OCI-M1 (cell line): ENCODE data around the gene CFAP58.
"Not testable (repeated sequence)": the region's sequence is repeated elsewhere in the genome, so short reads cannot be mapped to it uniquely, and the experiment has no call there.

Experiments
- DNase-seq: peaks from one replicate; lab custom pipeline; 2025; lab: John Stamatoyannopoulos, UW

Gene CFAP58

GRCh38 chr10:104434601-104435000 lies 81.0 kb downstream of the CFAP58 start:
- no peak for DNase-seq

GRCh38 chr10:104435822-104436221 lies 82.2 kb downstream of the CFAP58 start:
- DNase-seq: no peak

- no peak for DNase-seq
Measured at GRCh38 chr10:104437226-104437625, 83.6 kb downstream of the CFAP58 start.

- no peak for DNase-seq
Measured at GRCh38 chr10:104440221-104440620, 86.6 kb downstream of the CFAP58 start.

- DNase-seq: peak; percentile 18
Measured at GRCh38 chr10:104441329-104442000, 87.8 kb downstream of the CFAP58 start.

- DNase-seq: no peak
Measured at GRCh38 chr10:104445359-104445758, 91.7 kb downstream of the CFAP58 start.

- no peak for DNase-seq
Measured at GRCh38 chr10:104446151-104446550, 92.5 kb downstream of the CFAP58 start.

GRCh38 chr10:104447331-104447730 lies 93.7 kb downstream of the CFAP58 start:
- no peak for DNase-seq

GRCh38 chr10:104447906-104448305 lies 94.3 kb downstream of the CFAP58 start:
- DNase-seq: no peak

GRCh38 chr10:104449391-104449790 lies 95.8 kb downstream of the CFAP58 start:
- DNase-seq: no peak

- no peak for DNase-seq
Measured at GRCh38 chr10:104450490-104450889, 96.9 kb downstream of the CFAP58 start.

- no peak for DNase-seq
Measured at GRCh38 chr10:104450954-104451353, 97.3 kb downstream of the CFAP58 start.

- no peak for DNase-seq
Measured at GRCh38 chr10:104452977-104453376, 99.3 kb downstream of the CFAP58 start.

GRCh38 chr10:104456802-104457542 lies 103.3 kb downstream of the CFAP58 start:
- DNase-seq: no peak

GRCh38 chr10:104457543-104457828 lies 103.9 kb downstream of the CFAP58 start:
- no peak for DNase-seq

- DNase-seq: not testable (repeated sequence)
Measured at GRCh38 chr10:104465575-104465974, 111.9 kb downstream of the CFAP58 start.

- DNase-seq: not testable (repeated sequence)
Measured at GRCh38 chr10:104468818-104469217, 115.2 kb downstream of the CFAP58 start.

GRCh38 chr10:104472505-104472904 lies 118.9 kb downstream of the CFAP58 start:
- DNase-seq: no peak

GRCh38 chr10:104472957-104473745 lies 119.5 kb downstream of the CFAP58 start:
- DNase-seq: no peak

GRCh38 chr10:104478380-104478779 lies 124.7 kb downstream of the CFAP58 start:
- DNase-seq: peak; percentile 8

- DNase-seq: no peak
Measured at GRCh38 chr10:104479906-104480593, 126.4 kb downstream of the CFAP58 start.

GRCh38 chr10:104480797-104481196 lies 127.2 kb downstream of the CFAP58 start:
- DNase-seq: no peak
